GM12801 (cell line): ENCODE results near the gene TKFC.

ENCODE experiments used
- TF ChIP-seq, protein P1 (sequence below): IDR thresholded peaks from one replicate; pipeline ENCODE4 v1.5.1; 2011; ENCODE audit warnings: control low read depth; ENCODE audit not compliant: insufficient read length; ENCODE audit errors: extremely low read depth

Gene TKFC

GRCh38 chr11:61332797-61333549 is at the start of gene TKFC, which contains the start of gene DDB1:
TKFC (plus strand) TSS chr11:61333228; CDS start chr11:61334729, 1,501 bp downstream.
DDB1 (minus strand) TSS chr11:61333105; CDS start chr11:61332968, 137 bp downstream.
- TF ChIP-seq, protein P1, sequence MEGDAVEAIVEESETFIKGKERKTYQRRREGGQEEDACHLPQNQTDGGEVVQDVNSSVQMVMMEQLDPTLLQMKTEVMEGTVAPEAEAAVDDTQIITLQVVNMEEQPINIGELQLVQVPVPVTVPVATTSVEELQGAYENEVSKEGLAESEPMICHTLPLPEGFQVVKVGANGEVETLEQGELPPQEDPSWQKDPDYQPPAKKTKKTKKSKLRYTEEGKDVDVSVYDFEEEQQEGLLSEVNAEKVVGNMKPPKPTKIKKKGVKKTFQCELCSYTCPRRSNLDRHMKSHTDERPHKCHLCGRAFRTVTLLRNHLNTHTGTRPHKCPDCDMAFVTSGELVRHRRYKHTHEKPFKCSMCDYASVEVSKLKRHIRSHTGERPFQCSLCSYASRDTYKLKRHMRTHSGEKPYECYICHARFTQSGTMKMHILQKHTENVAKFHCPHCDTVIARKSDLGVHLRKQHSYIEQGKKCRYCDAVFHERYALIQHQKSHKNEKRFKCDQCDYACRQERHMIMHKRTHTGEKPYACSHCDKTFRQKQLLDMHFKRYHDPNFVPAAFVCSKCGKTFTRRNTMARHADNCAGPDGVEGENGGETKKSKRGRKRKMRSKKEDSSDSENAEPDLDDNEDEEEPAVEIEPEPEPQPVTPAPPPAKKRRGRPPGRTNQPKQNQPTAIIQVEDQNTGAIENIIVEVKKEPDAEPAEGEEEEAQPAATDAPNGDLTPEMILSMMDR, result no peak

DNA sequence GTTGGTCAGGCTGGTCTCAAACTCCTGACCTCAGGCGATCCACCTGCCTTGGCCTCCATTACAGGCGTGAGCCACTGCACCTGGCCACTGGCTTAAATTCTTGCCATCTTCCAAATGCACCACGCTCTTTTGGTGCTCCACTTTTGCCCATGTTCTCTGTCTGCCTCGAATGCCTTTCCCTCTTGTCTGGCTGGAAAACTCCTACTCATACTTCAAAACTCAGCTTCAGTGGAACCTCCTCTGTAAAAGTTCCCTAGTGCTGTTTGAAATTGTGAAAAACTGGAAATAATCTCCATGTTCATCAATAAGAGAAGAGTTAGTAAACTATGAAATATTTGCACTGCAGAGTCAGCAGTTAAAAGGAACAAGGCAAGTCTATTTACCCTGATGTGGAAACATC is 49.4 kb upstream of the TKFC start:
- TF ChIP-seq, protein P1, result no peak

GRCh38 chr11:61287338-61287977 is 45.6 kb upstream of the TKFC start:
- TF ChIP-seq, protein P1, result no peak

- TF ChIP-seq, protein P1, result no peak
These were observed 41.9 kb upstream of the TKFC start for GRCh38 chr11:61290905-61291690.

- TF ChIP-seq, protein P1, result no peak
These were observed 40.7 kb upstream of the TKFC start for GRCh38 chr11:61292356-61292755.

GRCh38 chr11:61293867-61294716 is 38.9 kb upstream of the TKFC start:
- TF ChIP-seq, protein P1, result no peak
